ENCODE results near the gene FAM193A.
"Not testable (repeated sequence)": the region's sequence is repeated elsewhere in the genome, so short reads cannot be mapped to it uniquely, and the experiment has no call there.

The FAM193A gene

GRCh38 chr4:2725380-2725779 is 188.9 kb downstream of the FAM193A start:
- Histone ChIP-seq H3K9ac (ENCODE audit: insufficient read length) (no peak overlapping the region), H3K4me3 (no peak overlapping the region), H3K27ac (no peak overlapping the region), H3K36me3 (ENCODE audit: insufficient read depth, low read length) (peaks cover 16% of the 10 kb centered on the region; the same call in 1 of the 2 replicates), H3K9me3 (ENCODE audit: low read depth, low read length) (no peaks in the 10 kb centered on the region)
- no peak for TF ChIP-seq EZH2 (IDR thresholded peaks at IDR 0.05)
- TF ChIP-seq POLR2AphosphoS5 (IDR thresholded peaks at IDR 0.05; ENCODE audit: borderline replicate concordance, low read depth, low read length), result no peak
- no peak for TF ChIP-seq FOXP2 (optimal IDR thresholded peaks at IDR 0.05; ENCODE audit: control extremely low read depth, extremely low read length, insufficient read depth)
- no peak for DNase-seq (ENCODE audit: low read depth, low spot score)

GRCh38 chr4:2726881-2727280 is 190.4 kb downstream of the FAM193A start:
- H3K36me3 ChIP-seq (ENCODE audit: insufficient read depth, low read length), result peaks cover 16% of the 10 kb centered on the region; the same call in 1 of the 2 replicates
- DNase-seq (ENCODE audit: low read depth, low spot score); H3K9ac ChIP-seq (ENCODE audit: insufficient read length); H3K9me3 ChIP-seq (ENCODE audit: low read depth, low read length); H3K27ac ChIP-seq; H3K4me3 ChIP-seq: not testable (repeated sequence)

- no peaks in the 10 kb centered on the region for H3K9me3 ChIP-seq (ENCODE audit: low read depth, low read length)
- TF ChIP-seq EZH2 (IDR thresholded peaks at IDR 0.05) (no peak), POLR2AphosphoS5 (IDR thresholded peaks at IDR 0.05; ENCODE audit: borderline replicate concordance, low read depth, low read length) (no peak), FOXP2 (optimal IDR thresholded peaks at IDR 0.05; ENCODE audit: control extremely low read depth, extremely low read length, insufficient read depth) (no peak)
- no peak overlapping the region for H3K4me3 ChIP-seq
- H3K27ac ChIP-seq, result no peak overlapping the region
- DNase-seq (ENCODE audit: low read depth, low spot score), result no peak
- H3K36me3 ChIP-seq (ENCODE audit: insufficient read depth, low read length), result peaks cover 29% of the 10 kb centered on the region; the same call in 1 of the 2 replicates
- H3K9ac ChIP-seq (ENCODE audit: insufficient read length), result no peak overlapping the region
Observed at GRCh38 chr4:2728221-2728620, 191.8 kb downstream of the FAM193A start.

GRCh38 chr4:2728806-2729532 is 192.5 kb downstream of the FAM193A start:
- Histone ChIP-seq H3K27ac (no peak overlapping the region), H3K9me3 (ENCODE audit: low read depth, low read length) (no peaks in the 10 kb centered on the region), H3K4me3 (no peak overlapping the region), H3K36me3 (ENCODE audit: insufficient read depth, low read length) (peaks cover 30% of the 10 kb centered on the region; the same call in 1 of the 2 replicates), H3K9ac (ENCODE audit: insufficient read length) (no peak overlapping the region)
- no peak for DNase-seq (ENCODE audit: low read depth, low spot score)
- TF ChIP-seq POLR2AphosphoS5 (IDR thresholded peaks at IDR 0.05; ENCODE audit: borderline replicate concordance, low read depth, low read length), result no peak

GRCh38 chr4:2729533-2729875 is 193.1 kb downstream of the FAM193A start:
- no peak overlapping the region for H3K9ac ChIP-seq (ENCODE audit: insufficient read length)
- H3K27ac ChIP-seq, result no peak overlapping the region
- TF ChIP-seq POLR2AphosphoS5 (IDR thresholded peaks at IDR 0.05; ENCODE audit: borderline replicate concordance, low read depth, low read length) (no peak), FOXP2 (optimal IDR thresholded peaks at IDR 0.05; ENCODE audit: control extremely low read depth, extremely low read length, insufficient read depth) (no peak)

GRCh38 chr4:2731907-2732317 is 195.5 kb downstream of the FAM193A start:
- no peak for DNase-seq (ENCODE audit: low read depth, low spot score)
- Histone ChIP-seq H3K9ac (ENCODE audit: insufficient read length) (no peak overlapping the region), H3K4me3 (no peak overlapping the region), H3K9me3 (ENCODE audit: low read depth, low read length) (no peaks in the 10 kb centered on the region), H3K27ac (no peak overlapping the region), H3K36me3 (ENCODE audit: insufficient read depth, low read length) (peaks cover 30% of the 10 kb centered on the region; the same call in 1 of the 2 replicates)
- no peak for TF ChIP-seq EZH2 (IDR thresholded peaks at IDR 0.05)
- TF ChIP-seq POLR2AphosphoS5 (IDR thresholded peaks at IDR 0.05; ENCODE audit: borderline replicate concordance, low read depth, low read length), result no peak
- no peak for TF ChIP-seq FOXP2 (optimal IDR thresholded peaks at IDR 0.05; ENCODE audit: control extremely low read depth, extremely low read length, insufficient read depth)

More at GRCh38 chr4:2729533-2729875, 193.1 kb downstream of the FAM193A start:
- no peak for DNase-seq (ENCODE audit: low read depth, low spot score)
- peaks cover 30% of the 10 kb centered on the region; the same call in 1 of the 2 replicates for H3K36me3 ChIP-seq (ENCODE audit: insufficient read depth, low read length)
- H3K4me3 ChIP-seq, result no peak overlapping the region
- H3K9me3 ChIP-seq (ENCODE audit: low read depth, low read length), result no peaks in the 10 kb centered on the region

- Histone ChIP-seq H3K9ac (ENCODE audit: insufficient read length) (no peak overlapping the region), H3K9me3 (ENCODE audit: low read depth, low read length) (no peaks in the 10 kb centered on the region), H3K36me3 (ENCODE audit: insufficient read depth, low read length) (peaks cover 30% of the 10 kb centered on the region; the same call in 1 of the 2 replicates), H3K4me3 (no peak overlapping the region), H3K27ac (no peak overlapping the region)
- DNase-seq (ENCODE audit: low read depth, low spot score), result no peak
- no peak for TF ChIP-seq FOXP2 (optimal IDR thresholded peaks at IDR 0.05; ENCODE audit: control extremely low read depth, extremely low read length, insufficient read depth)
- TF ChIP-seq EZH2 (IDR thresholded peaks at IDR 0.05), result no peak
- TF ChIP-seq POLR2AphosphoS5 (IDR thresholded peaks at IDR 0.05; ENCODE audit: borderline replicate concordance, low read depth, low read length), result no peak
Observed at GRCh38 chr4:2732526-2732925, 196.1 kb downstream of the FAM193A start.

- no peak overlapping the region for H3K9ac ChIP-seq (ENCODE audit: insufficient read length)
- peaks cover 30% of the 10 kb centered on the region; the same call in 1 of the 2 replicates for H3K36me3 ChIP-seq (ENCODE audit: insufficient read depth, low read length)
- no peaks in the 10 kb centered on the region for H3K9me3 ChIP-seq (ENCODE audit: low read depth, low read length)
- DNase-seq (ENCODE audit: low read depth, low spot score), result no peak
- H3K27ac ChIP-seq, result no peak overlapping the region
- H3K4me3 ChIP-seq, result no peak overlapping the region
- TF ChIP-seq FOXP2 (optimal IDR thresholded peaks at IDR 0.05; ENCODE audit: control extremely low read depth, extremely low read length, insufficient read depth) (no peak), EZH2 (IDR thresholded peaks at IDR 0.05) (no peak), POLR2AphosphoS5 (IDR thresholded peaks at IDR 0.05; ENCODE audit: borderline replicate concordance, low read depth, low read length) (no peak)
Observed at GRCh38 chr4:2733001-2733843, 196.8 kb downstream of the FAM193A start.

All from SK-N-MC (cell line).